ENCODE measurements around the gene JPH3.

The JPH3 gene

DNA sequence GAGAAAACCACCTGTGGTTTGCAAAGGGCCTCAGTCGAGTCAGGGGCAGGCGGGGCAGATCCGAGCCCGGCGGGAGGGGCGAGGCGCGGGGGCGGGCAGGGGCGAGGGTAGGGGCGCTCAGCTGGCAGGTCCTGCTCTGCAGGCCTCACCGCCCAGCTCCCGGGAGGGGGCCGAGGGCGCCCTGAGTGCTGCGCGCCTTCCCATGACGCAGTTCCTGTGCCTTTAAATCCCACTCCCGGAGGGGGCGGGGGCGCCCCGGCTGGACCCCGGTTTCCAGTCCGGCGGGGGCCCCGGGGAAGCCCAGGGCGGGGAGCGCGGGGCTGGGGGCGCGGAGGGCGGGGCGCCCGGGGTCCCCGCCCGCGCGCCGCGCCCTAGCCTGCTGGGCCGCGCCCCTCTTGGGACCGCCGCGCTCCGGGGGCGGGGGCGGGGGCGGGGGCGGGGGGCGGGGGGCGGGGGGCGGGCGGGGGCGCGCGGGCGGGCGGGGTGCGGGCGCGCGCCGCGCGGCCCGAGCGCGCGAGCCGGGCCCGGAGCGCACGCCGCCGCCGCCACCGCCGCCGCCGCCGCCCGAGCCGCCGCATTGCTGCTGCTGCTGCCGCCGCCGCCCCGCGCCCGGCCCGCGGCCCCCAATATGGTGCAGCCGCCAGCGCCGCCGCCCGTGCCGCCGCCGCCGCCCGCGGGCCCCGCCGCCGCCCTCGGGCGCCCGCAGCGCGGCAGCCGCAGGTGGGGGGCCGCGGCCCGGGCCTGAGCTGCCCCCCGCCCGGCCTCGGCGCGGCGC, at the start of gene JPH3:
Gene JPH3, plus strand, starts transcription at position 508 of the 775 bp plus-strand sequence. CDS start 639 bp downstream, outside the sequence.
- no peak within 1 kb of the TSS for H3K4me3 ChIP-seq (ENCODE audit: low read length)
- DNase-seq (ENCODE audit: low read depth), result no peak
- TF ChIP-seq, protein P1, sequence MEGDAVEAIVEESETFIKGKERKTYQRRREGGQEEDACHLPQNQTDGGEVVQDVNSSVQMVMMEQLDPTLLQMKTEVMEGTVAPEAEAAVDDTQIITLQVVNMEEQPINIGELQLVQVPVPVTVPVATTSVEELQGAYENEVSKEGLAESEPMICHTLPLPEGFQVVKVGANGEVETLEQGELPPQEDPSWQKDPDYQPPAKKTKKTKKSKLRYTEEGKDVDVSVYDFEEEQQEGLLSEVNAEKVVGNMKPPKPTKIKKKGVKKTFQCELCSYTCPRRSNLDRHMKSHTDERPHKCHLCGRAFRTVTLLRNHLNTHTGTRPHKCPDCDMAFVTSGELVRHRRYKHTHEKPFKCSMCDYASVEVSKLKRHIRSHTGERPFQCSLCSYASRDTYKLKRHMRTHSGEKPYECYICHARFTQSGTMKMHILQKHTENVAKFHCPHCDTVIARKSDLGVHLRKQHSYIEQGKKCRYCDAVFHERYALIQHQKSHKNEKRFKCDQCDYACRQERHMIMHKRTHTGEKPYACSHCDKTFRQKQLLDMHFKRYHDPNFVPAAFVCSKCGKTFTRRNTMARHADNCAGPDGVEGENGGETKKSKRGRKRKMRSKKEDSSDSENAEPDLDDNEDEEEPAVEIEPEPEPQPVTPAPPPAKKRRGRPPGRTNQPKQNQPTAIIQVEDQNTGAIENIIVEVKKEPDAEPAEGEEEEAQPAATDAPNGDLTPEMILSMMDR (conservative IDR thresholded peaks at IDR 0.05; ENCODE audit: low read depth, low read length), result no peak

DNA sequence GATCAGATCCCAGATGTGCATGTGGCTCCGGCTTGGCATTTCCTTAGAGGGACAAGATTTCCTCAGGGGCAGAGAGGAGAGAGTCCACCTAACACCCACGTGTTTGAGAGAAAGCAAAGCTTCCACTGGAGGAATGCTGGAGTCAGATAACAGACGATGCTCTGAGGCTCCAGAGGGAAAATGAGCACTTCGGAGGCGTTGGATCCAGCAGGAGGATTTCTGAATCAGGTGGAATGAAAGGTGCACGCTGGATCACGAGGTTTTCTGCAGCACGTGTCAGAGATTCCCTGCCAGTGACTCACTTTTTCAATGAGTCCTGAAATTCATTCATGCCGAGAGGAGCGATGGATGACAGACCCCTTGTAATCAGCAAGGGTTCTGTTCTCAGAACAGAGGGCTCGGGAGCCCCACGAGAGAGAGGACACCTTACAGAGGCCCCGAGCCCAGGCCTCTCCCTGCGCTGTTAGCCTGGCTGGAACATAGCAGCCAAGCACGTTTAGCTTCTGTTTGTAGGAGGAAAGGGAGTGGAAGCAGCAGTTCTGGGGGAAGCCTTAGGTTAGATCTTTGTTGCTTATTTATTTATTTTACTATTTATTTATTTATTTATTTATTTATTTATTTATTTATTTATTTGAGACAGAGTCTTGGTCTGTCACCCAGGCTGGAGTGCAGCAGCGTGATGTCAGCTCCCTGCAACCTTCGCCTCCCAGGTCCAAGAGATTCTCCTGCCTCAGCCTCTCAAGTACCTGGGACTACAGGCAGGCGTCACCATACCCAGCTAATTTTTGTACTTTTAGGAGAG, 49.3 kb upstream of the JPH3 start:
- TF ChIP-seq, protein P1 (conservative IDR thresholded peaks at IDR 0.05; ENCODE audit: low read depth, low read length), result no peak
- no peak overlapping the region for H3K4me3 ChIP-seq (ENCODE audit: low read length)
- DNase-seq (ENCODE audit: low read depth), result no peak

DNA sequence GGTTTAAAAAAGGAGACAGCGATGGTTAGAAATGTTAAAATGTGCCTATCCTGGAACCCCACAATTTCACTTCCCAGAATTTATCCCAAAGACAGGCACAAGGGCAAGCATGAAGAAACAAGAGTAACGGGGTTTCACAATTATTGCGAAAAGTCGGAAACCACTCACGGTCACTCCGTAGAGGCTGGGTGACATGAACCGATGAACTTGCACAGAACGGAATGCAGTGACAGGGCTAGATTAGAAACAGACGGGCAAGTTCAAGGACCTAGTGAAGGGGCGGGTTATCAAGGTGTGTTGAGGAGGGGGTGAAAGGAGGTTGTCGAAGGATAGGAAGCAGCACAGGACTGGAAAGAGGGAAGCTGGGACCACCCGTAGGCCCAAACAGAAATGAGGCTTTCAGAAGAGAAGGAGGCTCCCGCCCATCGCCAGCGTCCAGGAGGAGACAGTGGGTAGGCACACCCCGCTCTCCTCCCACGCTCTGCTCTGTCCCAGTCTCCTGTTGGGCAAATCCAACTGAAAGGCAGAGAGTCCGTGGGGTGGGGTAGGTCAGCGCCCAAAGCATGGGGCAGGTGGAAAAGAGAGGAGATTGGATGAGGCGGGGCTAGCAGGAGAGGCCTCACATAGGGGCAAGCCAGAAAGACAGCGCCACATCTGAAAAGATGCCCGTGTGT, 47.4 kb upstream of the JPH3 start:
- TF ChIP-seq, protein P1 (conservative IDR thresholded peaks at IDR 0.05; ENCODE audit: low read depth, low read length), result no peak
- H3K4me3 ChIP-seq (ENCODE audit: low read length), result no peak overlapping the region
- DNase-seq (ENCODE audit: low read depth), result no peak

DNA sequence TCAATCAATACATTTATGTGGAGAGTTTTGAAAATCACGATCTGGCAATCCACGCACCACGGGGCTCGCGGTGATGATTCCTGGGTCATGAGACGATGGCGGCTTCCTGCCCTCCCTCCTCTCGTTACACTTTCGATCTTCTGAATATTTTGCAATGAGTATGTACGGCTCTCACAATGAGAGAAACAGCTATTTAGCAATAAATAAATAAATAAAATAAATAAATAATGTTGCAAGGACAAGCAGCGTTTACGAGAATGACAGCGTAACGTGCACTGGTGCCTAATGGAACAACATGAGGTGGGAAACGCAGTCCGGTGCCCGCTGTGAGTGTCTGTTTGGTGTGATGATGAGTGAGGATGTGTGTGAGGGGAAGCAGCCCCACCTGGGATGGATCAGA, 46.7 kb upstream of the JPH3 start:
- DNase-seq (ENCODE audit: low read depth), result no peak
- no peak overlapping the region for H3K4me3 ChIP-seq (ENCODE audit: low read length)
- TF ChIP-seq, protein P1 (conservative IDR thresholded peaks at IDR 0.05; ENCODE audit: low read depth, low read length), result no peak

DNA sequence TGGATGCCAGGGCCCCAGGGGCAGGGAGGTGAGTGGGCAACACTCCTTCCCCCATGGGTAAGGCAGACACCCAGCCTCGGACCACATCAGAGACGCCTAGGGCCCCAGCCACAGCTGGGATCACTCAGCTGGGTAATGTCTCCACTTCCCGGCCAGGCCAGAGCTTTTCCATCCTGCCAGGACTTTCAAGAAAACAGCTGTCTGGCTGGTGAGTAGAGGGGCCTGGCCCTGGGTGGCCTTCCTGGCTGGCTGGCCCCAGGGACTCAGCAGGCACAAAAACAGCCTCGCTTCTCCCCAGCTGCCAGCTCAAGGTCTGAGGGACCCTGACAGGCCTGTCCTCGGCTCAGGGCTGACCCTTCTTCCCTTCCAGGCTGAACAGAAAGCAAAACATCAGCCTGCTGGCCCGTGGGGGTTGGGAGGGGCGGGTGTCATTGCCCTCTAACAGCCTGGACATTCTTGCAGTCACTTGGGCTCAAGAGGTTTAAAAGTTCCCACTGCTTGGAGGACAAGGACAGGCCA, 45.3 kb upstream of the JPH3 start:
- DNase-seq (ENCODE audit: low read depth), result no peak
- TF ChIP-seq, protein P1 (conservative IDR thresholded peaks at IDR 0.05; ENCODE audit: low read depth, low read length), result no peak
- no peak overlapping the region for H3K4me3 ChIP-seq (ENCODE audit: low read length)

DNA sequence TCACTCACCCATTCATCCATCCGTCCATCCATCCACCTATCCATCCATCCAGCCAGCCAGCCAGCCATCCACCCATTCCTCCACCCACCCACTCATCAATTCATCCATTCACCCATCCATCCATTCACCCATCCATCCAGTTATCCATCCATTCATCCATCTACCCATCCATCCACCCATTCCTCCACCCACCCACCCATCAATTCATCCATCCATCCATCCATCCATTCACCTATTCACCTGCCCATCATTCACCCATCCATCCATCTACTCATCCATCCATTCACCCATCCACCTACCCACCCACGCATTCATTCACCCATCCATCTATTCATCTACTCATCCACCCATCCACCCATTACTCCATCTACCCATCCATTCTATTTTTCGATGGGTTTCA, 43.6 kb upstream of the JPH3 start:
- no peak overlapping the region for H3K4me3 ChIP-seq (ENCODE audit: low read length)
- TF ChIP-seq, protein P1 (conservative IDR thresholded peaks at IDR 0.05; ENCODE audit: low read depth, low read length), result no peak
- no peak for DNase-seq (ENCODE audit: low read depth)
